GM21619 (cell line): ENCODE results near the gene GP1BA.

ENCODE experiments used
- ATAC-seq: cut with Tn5 transposase; IDR thresholded peaks from one replicate; pipeline ENCODE4 v1.9.1; 2021; ENCODE audit not compliant: unreplicated experiment

GP1BA gene

DNA sequence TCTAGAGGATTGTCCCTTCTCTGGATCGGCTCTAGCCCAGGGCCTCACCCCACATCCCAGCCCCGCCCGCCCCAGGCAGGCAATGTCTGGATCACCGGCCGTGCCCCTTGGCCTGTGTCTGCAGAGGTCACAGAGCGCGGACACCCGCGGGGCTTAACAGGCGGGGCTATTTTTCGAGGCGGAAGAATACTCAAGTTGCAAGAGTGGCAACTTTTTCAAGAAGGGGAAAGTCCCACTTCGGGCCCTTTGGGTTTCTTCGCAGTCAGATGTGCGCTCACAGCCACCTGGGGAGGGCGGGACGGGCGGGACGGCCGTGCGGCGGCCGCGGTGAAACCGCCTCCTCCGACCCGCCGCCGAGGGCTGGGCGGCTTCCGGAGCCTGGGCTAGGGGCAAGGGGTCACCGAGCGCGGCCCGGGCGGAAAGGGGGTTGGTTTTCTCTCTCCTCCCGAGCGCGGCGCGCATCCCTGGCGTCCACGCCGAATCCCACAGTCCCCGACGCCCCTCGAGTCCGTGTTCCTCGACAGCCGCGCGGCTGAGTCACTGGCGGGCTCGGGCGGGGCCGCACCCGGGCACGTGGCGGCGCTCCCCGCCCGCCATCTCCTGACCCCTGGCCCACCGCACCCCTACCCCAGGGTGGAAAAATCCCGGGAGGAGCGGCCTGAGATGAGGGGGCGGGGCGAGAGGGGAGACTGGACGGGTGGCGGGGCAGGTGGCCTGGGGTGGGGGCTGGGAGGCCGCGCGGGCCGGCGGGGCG lies 17.4 kb downstream of the GP1BA start:
- peak; percentile 23 for ATAC-seq

DNA sequence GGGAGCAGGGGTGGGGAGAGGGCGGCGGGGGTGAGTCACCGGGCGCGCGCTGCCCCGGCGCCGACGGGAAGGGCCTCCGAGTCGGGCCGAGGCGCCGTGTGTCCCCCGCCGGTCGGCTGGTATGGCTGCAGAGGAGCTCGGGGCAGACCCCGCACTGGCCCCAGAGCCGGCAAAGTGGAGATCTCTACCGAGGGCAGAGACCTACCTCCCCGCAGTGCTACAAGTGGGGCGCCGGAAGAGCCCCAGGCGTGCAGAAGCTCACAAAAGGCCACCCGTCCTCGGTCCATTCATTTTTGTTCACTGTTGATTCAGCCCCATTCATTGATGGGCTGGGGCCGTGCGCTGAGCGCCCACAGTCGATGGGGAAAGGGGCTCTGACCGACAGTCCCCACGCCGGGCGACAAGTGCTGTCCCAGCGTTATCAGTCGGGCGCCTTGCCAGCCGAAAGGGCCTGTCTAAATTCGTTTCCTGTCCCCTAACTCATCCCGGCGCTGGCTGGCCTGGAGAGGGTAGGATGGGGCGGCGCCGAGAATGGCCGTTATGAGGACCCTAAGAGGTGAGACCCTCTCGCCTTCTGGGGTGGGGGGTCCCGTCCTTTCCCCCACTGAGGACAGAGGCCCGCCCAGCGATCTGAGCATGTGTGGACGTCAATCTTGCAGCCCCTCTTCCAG lies 18.1 kb downstream of the GP1BA start:
- peak; percentile 5 for ATAC-seq

DNA sequence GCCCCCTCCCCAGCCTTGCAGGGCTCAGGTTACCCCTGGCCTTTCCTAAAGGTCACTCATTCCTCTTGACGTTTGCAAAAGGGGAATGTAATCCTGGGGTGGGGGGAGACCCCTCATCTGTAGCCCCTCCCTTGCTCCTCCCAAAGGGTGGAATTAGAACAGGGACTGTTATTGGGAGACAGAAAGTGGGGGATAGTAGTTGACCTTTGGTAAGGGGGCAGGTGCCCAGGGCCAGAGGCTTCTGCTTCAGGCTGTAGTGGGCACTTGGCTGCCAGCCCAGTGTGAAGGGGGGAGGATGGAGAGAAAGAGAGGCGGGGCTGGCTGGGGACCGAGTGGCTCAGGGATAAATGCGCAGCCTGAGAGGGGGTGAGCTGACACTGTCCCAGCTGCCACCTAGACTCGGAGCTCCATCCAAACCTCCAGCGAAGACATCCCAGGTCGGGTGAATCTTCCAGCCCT lies 18.7 kb downstream of the GP1BA start, which contains the start of gene ENO3:
TSS of gene ENO3 (plus strand) at position 374 of the 459 bp plus-strand sequence. CDS start 711 bp downstream, outside the sequence.
- ATAC-seq, result no peak

DNA sequence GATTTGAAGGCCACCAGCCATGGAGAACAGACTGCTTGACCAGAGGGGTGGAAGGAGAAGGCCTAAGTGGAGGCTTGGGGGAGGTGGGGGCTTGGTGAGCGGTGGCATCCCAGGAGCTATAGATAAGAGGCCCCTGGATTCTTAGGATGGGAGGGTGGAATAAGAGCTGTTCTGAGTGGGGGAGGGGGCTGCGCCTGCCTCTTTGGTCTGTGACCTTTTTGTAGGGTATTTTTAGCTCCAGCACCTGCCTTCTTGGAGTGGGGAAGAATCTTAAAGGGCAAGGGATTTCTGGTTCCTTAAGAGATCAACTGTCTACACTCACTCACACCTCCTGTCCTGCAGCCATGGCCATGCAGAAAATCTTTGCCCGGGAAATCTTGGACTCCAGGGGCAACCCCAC lies 19.4 kb downstream of the GP1BA start:
- ATAC-seq, result no peak

DNA sequence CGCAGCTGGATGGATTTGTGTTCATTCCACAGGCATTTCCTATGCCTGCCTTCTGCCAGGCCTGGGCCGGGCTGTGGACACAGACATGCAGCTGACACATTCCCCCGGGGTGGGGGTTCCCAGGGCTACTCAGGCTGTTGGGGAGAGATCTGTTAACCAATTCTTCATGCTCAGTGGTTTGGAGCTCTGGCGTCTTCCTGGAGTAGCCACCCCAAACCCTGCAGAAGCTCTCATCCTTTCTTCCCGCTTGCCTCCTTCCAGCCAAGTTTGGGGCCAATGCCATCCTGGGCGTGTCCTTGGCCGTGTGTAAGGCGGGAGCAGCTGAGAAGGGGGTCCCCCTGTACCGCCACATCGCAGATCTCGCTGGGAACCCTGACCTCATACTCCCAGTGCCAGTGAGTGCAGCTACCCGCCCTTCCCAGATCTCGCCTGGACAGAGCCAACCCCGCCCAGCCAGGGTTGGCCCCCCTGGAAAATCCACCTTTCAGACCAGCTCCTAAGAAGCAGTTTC lies 21.4 kb downstream of the GP1BA start:
- ATAC-seq, result no peak

DNA sequence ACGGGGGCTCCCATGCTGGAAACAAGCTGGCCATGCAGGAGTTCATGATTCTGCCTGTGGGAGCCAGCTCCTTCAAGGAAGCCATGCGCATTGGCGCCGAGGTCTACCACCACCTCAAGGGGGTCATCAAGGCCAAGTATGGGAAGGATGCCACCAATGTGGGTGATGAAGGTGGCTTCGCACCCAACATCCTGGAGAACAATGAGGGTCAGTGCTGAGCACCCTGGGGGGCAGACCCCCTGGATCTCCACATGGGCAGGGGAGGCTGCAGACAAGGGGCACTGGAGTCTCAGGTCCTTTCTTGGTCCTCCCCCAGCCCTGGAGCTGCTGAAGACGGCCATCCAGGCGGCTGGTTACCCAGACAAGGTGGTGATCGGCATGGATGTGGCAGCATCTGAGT lies 23.0 kb downstream of the GP1BA start:
- no peak for ATAC-seq

DNA sequence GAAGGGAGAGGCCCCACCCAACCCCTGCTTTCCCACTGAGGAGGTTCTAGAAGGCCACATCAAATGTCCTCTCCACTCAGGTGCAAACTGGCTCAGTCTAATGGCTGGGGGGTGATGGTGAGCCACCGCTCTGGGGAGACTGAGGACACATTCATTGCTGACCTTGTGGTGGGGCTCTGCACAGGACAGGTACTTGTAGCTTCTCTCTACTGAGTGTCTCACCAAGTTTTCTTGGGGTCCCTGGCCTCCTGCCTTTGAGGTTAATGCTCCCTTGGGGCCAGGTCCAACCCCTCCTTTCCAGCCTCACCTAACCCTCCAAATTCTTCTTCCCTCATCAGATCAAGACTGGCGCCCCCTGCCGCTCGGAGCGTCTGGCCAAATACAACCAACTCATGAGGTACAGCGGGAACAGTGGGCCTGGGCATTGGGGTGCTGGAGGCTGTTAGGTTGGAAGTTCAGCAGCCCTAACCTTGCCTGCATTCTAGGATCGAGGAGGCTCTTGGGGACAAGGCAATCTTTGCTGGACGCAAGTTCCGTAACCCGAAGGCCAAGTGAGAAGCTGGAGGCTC lies 24.5 kb downstream of the GP1BA start:
- no peak for ATAC-seq

DNA sequence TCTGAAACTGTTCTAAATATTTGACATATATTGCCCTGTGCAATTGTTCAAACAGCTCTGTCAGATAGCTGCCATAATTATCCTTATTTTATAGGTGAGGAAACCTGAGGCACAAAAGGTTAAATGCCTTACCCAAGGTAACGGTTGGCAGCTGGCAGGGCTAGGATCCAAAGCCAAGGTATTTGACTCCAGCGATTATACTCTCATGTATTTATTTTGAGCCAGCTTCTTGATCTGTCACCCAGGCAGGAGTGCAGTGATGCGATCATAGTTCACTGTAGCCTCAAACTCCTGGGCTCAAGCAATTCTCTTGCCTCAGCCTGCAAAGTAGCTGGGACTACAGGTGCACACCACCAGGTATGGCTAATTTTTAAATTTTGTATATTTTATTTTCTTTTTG lies 26.0 kb downstream of the GP1BA start:
- no peak for ATAC-seq

DNA sequence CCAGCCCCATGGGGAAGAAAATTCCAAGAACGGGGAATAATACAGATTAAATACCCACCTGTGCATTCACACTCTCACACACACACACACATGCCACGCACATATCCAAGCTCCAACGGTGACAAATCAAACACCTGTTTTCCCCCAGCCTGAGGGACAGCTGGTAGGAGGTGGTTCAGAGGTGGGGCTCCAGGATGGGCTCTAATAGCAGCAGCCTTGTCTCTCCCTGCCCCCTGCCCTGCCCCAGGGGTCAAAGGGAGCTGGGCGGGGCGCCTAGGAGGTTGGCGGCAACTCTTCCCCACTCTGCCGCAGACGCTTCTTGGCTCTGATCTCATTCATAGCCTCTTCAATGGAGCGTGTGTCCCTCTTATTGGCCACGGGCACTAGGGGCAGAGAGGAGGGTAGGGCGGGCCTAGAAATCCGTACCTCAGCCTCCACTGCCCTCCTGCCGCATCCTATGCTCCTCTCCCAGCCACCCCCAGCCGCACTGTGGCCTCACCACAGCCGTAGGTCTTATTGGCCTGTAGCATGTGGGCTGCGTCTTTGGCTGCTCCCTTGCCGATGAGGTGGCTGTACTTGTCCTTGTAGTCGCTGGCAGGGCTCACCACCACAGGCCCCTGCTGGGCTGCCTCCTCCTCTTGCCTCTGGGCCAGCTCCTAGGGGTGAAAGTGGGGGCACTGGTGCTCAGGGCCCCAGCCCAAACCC lies 27.3 kb downstream of the GP1BA start:
- no peak for ATAC-seq

DNA sequence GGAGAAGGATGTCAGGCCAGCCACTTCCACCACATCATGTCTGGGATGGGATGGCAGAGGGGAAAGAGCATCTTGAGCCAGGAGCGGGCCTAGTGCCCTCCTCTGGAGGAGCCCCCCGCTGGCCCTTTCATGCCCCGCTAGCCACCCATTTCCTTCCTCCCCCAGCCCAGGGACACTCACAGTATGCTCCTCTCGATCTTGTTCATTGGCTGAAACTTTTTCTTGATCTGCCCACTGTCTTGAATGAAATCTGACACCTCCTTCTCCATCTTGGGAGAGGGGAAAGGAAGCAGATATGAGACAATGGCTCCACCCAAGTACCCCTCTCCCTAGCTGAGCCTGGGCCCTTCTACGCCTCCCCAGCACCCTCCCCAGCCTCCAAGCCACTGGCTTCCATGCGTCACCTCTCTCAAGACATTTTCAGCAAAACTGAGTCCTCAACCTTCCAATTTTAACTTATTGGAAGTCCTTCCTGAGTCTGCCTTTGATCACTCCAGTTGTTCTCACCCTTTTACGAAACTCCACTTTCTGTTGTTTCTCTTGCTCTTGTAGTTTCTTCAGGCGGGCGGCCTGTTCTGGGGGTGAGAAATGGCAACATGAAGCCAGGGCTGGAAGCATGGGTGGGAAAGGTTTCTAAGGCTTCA lies 28.3 kb downstream of the GP1BA start:
- ATAC-seq, result no peak

DNA sequence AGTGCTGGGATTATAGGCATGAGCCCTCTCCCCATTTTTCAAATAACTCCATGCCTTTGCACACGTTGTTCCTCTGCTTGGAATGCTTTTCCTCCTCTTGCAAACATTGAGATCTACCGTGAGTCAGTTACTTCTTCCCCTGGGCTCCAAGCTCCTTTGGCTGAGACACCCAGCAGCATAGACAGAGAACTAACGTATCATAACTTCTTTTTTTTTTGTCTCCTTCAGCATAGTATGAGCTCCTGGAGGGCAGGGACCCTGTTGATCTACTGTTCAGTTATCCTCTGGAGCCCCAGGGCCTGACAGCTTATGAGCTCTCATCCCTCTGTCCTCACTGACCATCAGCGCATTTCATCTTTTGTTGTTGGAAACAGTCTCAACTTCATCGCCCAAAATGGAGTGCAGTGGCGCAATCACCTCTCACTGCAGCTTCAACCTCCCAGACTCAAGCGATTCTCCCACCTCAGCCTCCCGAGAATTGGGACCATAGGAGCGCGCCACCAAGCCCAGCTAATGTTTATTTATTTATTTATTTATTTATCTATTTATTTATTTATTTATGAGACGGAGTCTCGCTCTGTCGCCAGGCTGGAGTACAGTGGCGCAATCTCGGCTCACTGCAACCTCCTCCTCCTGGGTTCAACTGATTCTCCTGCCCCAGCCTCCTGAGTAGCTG lies 33.4 kb downstream of the GP1BA start:
- no peak for ATAC-seq

DNA sequence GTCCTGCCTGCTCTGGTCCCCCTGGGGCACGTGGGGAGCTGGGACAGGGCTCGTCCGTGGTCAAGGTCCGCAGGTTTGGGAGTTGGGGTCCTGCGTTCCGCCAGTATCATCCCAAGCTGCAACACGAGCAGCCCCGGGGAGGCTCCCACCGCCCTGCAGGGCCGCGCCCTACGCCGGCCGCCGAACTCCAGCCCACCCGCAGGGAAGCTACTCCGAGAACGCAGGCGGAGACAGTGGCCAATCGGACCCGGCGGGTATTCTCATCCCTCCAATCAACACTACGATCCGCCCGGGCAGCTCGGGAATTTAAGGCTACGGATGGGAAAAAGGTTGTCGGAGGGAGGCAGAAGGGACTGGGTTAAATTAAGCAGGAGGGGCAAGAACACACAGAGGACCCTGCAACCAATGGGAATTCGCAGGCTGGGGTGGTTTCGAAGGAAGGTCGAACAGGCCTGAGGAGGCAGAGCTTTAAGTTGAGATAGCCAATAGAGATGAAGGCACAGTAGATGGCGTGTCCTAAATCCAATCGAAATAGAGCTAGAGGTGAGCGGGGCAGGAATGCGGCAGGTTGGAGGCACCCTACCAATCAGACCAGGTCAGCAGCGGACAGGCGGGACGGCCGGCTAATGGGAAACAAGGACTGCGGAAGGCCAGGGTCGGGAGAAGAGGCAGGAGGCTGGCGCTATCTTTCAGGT lies 34.9 kb downstream of the GP1BA start:
- peak; percentile 77 for ATAC-seq

DNA sequence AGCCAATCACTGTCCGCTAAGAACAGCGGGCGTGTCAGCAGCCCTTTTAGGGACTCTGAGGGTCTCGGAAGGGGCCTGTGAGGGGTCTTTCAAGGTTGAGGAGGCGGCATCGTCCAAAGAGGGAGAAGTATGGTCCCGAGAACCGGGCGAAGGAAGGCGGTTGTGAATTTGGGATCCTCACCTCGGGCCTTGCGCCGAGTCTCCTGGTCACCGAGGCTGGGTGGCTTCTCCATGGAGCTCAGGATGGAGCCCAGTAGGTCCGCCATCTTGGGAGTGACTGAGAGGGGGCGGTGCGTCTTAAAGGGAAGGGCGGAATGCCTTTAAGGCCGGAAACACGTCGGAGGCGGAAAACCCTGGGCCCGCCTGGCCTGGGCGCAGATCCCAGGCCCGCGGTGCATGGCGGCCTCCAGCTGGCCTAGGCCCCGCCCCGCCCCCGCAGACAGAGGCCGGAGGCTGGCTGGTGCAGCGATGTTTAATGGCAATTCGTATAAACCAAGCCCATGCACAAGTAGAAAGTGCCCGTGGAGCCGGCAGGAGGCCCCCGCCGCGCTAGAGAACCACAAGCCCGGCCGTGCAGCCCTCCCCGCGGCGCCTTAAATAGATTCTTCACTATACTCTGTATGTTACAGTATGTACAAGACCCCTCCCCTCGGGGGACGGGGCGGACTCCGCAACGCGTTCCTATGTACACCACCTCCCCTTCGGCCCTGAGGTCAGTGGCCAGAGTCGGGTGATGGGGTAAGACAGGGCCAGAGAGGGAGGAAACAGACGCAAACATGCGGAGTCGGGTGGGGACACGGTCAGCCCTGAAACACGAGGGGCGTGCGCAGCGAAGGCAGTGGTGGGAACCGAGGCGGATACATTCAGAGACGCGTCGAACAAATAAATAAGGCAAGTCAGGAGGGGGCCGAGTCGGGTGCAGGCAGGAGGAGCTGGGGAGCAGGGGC lies 35.7 kb downstream of the GP1BA start, which contains the start of gene SPAG7:
TSS of gene SPAG7 (minus strand) at position 279 of the 947 bp plus-strand sequence. CDS start at position 266, 13 bp downstream.
- peak; percentile 54 for ATAC-seq

DNA sequence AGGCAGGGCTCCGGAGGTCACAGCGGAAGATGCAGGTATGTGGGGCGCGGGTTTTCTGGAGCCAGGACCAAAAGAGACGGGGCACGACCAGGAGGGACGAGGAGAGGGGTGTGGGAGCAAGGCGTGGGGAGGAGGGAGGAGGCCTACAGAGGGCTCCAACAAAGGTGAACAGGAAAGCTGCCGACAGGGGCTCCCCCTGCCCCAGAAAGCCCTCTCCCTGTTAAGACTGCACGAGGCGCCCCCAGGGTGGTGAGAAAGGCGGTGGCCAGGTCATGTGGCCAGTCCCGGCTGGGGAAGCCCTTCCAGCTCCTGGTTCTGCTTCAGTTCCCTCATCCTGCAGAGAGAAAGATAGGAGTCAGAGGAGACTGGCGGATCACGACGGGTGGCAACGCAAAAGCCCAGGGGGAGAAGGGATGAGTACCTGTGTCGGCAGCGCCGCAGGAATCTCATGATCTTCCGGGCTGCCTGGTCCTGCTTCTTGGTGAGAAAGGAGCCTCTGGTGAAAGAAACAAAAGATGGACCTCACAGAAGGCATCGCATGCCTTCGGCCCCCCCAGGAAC lies 36.5 kb downstream of the GP1BA start:
- ATAC-seq, result no peak

DNA sequence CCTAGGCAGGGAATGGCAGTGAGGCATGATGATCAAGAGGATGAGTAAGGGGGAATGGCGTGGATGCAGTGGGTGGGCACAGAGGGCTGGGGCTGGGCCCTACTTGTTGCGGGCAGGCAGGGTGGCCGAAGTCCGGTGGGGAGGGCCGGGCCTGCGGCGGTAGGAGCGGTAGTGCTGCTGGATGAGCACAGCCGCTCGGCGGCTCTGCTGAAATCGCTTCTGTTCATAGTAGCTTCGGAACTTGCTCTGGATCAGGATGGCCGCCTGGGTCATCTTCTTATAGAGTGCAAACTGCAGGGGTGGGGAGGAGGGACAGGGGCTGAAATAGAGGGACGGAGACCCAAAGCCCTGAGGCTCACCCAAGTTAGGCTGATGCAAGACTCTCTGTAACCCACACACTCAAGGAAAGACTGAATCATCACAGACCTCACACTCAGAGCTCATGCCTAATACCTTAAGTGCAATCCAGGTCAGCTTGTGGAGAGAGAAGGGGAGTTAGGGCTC lies 37.0 kb downstream of the GP1BA start:
- ATAC-seq, result no peak

DNA sequence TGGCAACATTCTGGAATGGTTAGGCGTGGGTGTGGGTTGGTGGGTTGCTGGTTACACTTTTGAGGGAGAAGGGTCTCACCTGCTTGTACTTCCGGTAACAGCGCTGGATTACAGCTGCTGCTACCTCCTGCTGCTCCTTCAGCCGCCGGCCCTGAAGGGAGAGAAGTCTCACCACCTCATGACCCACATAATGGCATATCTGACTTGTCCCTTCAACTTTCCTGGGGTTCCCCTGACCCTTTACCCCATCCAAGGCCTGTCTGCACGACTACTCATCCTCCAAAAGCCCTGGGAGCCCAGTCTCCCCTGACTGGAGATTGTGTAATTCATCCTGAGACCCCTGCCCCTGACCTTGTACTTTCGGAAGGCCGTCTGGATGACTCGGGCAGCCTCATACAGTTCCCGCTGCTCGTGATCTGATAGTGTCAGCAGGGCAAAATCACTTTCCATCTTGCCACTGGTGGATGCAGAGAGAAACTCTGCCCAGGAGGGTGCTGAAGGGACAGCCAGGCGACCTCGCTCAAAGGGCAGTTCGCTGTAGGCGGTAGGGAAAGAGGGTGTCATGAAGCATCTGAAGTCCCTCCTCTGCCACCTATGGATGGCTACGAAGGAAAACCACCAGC lies 37.6 kb downstream of the GP1BA start:
- no peak for ATAC-seq

DNA sequence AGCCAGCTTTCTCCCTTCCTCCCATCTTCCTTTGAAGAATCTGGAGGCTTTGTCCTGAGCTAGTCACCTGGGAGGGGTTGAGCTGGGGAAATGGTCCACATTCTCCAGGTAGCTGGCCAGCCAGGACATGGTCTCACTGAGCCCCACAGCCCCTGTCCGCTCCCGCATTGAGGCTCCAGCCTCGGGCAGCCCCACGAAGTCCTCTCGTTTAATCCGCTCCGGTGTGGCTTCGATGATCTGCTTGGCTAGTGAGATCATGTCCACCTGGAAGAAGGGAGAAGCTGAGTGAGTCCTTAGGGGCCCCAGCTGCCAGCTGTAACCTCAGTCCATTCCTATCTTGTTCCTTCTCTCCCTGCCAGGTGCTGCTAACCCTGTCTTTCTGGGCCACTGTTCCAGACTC lies 38.2 kb downstream of the GP1BA start:
- ATAC-seq, result no peak
